Stimulated activated CD4-positive, alpha-beta T cell treated with anti-CD3 and anti-CD28 coated beads, TNF-alpha, amount 100 ng/mL, for 48 hours (primary cell): ENCODE data around the gene OOSP2.

ENCODE experiments used
- DNase-seq, 3 donors: peaks; one replicate each; pipeline ENCODE4 v3.0.0-alpha.2; 2020; ENCODE audit warnings: low read depth in 3 of 3

The OOSP2 gene

GRCh38 chr11:60078745-60079144 lies 38.5 kb downstream of the OOSP2 start:
- DNase-seq = no peak

GRCh38 chr11:60080535-60080934 lies 40.3 kb downstream of the OOSP2 start:
- DNase-seq = no peak

- no peak for DNase-seq
These were observed 44.5 kb downstream of the OOSP2 start for GRCh38 chr11:60084631-60085273.

GRCh38 chr11:60085909-60086308 lies 45.7 kb downstream of the OOSP2 start:
- no peak for DNase-seq

DNA sequence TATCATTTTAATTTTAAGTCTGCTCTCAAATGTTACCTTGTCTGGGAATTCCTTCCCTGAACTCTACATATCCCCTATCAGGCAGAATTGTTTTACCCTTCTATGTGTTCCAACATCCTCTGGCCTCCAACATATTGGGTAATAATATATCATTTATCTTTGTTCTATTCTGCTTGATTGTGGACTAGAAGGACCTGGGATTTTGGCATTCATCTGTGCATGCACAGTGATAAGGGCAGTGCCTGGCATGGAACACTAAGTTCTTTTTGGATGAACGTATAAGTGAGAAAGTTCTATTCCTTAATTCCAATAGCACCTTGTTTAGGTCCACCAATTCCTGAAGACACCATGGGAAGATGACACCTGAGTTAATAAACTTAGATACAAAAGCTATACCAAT lies 47.0 kb downstream of the OOSP2 start:
- DNase-seq = no peak

GRCh38 chr11:60088364-60088763 lies 48.2 kb downstream of the OOSP2 start, which contains the start of gene MS4A2:
MS4A2 (plus strand) TSS chr11:60088664; CDS start chr11:60088766, 102 bp downstream.
- DNase-seq = no peak

- DNase-seq = no peak
These were observed 55.4 kb downstream of the OOSP2 start for GRCh38 chr11:60095477-60096120.

GRCh38 chr11:60097189-60097588 lies 57.0 kb downstream of the OOSP2 start:
- no peak for DNase-seq
